ENCODE measurements around the gene MORF4L1.
"Not testable (repeated sequence)": the region's sequence is repeated elsewhere in the genome, so short reads cannot be mapped to it uniquely, and the experiment has no call there.

MORF4L1 gene

DNA sequence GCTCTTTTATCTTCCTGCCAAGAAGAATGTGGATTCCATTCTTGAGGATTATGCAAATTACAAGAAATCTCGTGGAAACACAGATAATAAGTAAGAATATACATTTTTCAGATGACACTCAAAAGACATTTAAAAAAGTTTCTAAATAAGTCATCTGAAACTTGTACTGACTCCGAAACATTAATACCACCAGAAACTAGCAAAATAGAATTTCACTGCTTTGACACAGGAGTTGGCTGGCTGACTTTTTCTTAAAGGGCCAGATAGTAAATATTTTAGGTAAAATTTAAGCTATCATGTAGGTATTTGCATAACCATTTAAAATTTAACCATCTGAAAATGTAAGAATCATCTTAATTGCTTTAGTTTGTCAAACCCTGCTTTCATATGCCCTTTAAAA, 20.8 kb downstream of the MORF4L1 start:
- in situ Hi-C loops (cut with MboI; ENCODE audit: low sequenced_read_pairs, unreplicated experiment): no loop called here
- DNase-seq (ENCODE audit: low spot score): no peak
- no peak for TF ChIP-seq CTCF (IDR thresholded peaks at IDR 0.05; ENCODE audit: borderline replicate concordance, control extremely low read depth, extremely low read depth, insufficient read depth, missing control alignments)

GRCh38 chr15:78895471-78895870, 22.8 kb downstream of the MORF4L1 start:
- TF ChIP-seq CTCF (IDR thresholded peaks at IDR 0.05; ENCODE audit: borderline replicate concordance, control extremely low read depth, extremely low read depth, insufficient read depth, missing control alignments): no peak
- in situ Hi-C loops (cut with MboI; ENCODE audit: low sequenced_read_pairs, unreplicated experiment): no loop called here
- DNase-seq (ENCODE audit: low spot score): no peak

DNA sequence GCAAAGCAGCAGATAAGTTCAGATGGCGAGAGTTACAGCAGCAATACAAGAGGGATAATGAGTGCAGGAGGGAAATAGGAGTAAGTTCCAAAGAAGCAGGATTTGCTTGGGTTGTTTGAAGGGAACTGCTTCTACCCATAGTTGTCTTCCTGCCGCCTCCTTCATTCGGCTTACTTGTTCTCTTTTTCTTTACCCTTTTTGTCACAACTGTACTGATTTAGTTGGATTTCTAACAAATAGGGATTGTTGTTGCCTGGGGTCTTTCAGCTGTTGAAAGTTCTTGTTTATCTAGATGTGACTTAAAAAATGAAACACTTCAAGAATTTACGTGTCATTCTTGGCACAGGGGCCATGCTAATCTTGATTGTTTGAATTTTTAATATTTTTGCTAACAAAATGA, 25.9 kb downstream of the MORF4L1 start:
- no peak for DNase-seq (ENCODE audit: low spot score)
- in situ Hi-C loops (cut with MboI; ENCODE audit: low sequenced_read_pairs, unreplicated experiment): no loop called here
- TF ChIP-seq CTCF (IDR thresholded peaks at IDR 0.05; ENCODE audit: borderline replicate concordance, control extremely low read depth, extremely low read depth, insufficient read depth, missing control alignments): no peak

DNA sequence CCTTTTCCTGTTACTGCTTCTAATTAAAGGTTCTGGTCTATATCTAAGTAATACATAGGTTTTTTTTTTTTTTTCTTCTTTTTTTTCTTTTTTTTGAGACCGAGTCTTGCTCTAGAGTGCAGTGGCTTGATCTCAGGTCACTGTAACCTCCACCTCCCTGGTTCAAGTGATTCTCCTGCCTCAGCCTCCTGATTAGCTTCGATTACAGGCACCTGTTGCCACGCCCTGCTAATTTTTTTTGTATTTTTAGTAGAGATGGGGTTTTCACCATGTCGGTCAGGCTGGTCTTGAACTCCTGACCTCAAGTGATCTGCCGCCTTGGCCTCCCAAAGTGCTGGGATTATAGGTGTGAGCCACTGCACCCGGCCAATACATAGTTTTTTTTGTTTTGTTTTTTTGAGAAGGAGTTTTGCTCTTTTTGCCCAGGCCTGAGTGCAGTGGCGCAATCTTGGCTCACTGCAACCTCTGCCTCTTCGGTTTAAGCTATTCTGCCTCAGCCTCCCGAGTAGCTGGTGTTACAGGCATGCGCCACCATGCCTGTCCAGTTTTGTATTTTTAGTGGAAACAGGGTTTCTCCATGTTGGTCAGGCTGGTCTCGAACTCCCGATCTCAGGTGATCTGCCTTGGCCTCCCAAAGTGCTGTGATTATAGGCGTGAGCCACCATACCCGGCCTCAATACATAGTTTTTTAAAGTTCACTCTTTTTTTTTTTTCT, 28.3 kb downstream of the MORF4L1 start:
- not testable (repeated sequence) for DNase-seq (ENCODE audit: low spot score)
- in situ Hi-C loops (cut with MboI; ENCODE audit: low sequenced_read_pairs, unreplicated experiment): loop anchor here (10.0 kb wide), 1 partner anchor 284 kb away; no protein-coding TSS in a partner anchor

DNA sequence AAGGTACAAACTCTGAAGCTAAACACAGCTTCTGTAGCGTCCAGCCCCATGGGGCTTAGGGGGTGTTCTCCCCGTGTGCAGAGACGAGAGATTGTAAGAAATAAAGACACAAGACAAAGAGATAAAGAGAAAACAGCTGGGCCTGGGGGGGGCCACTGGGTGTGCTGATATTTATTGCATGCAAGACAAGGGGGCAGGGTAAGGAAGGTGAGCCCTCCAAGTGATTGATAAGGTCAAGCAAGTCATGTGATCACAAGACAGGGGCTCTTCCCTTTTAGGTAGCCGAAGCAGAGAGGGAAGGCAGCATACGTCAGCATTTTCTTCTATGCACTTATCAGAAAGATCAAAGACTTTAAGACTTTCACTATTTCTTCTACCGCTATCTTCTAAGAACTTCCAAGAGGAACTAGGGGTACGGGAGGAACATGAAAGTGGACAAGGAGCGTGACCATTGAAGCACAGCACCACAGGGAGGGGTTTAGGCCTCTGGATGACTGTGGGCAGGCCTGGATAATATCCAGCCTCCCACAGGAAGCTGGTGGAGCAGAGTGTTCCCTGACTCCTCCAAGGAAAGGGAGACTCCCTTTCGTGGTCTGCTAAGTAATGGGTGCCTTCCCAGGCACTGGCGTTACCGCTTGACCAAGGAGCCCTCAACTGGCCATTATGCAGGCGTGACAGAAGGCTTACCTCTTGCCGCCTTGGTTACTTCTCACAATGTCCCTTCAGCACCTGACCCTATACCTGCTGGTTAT, 29.8 kb downstream of the MORF4L1 start:
- not testable (repeated sequence) for DNase-seq (ENCODE audit: low spot score)
- in situ Hi-C loops (cut with MboI; ENCODE audit: low sequenced_read_pairs, unreplicated experiment): loop anchor here (10.0 kb wide), 1 partner anchor 282 kb away; no protein-coding TSS in a partner anchor

DNA sequence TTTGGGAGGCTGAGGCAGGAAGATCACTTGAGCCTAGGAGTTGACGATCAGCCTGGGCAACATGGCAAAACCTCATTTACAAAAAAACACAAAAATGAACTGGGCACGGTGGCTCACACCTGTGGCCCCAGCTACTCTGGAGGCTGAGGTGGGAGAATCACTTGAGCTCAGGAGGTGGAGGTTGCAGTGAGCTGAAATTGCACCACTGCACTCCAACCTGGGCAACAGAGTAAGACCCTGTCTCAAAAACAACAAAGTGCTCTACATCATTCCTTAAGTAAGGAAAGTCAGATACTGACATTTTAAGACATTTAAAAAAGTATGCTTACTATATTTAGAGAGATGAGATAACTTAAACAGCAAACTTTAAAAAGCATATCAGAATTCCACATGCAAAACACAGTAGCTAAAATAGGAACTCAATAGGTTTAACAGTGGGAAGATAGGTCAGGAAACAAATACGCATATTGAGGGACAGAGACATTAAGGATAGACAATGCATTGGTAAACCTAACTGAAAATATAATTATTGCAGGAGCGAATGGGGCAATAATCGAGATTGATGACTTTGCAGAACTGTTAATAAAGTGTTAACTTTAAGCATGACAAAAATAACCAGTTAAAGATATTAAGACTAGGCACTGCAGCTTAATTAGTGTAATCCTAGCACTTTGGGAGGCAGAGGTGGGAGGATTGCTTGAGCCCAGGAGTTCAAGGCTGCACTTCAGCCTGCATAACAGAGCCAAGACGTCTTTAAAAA, 32.1 kb downstream of the MORF4L1 start:
- no peak for DNase-seq (ENCODE audit: low spot score)
- in situ Hi-C loops (cut with MboI; ENCODE audit: low sequenced_read_pairs, unreplicated experiment): loop anchor here (10.0 kb wide), 1 partner anchor 280 kb away; no protein-coding TSS in a partner anchor
- TF ChIP-seq CTCF (IDR thresholded peaks at IDR 0.05; ENCODE audit: borderline replicate concordance, control extremely low read depth, extremely low read depth, insufficient read depth, missing control alignments): no peak

DNA sequence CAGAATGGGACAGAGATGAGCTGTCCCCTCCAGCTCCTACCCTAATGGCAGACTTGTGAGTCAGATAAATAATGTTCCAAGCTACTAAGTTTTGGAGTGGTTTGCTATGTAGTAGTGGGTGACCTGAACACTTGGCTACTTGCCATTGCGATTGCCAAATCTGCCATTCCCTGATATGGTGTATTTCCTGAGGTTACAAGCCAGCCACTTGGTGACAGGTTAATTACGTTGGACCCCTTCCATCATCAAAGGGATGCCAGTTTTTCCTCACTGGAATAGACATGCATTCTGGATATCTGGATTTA, 33.6 kb downstream of the MORF4L1 start:
- in situ Hi-C loops (cut with MboI; ENCODE audit: low sequenced_read_pairs, unreplicated experiment): loop anchor here (10.0 kb wide), 1 partner anchor 279 kb away; no protein-coding TSS in a partner anchor
- no peak for DNase-seq (ENCODE audit: low spot score)
- no peak for TF ChIP-seq CTCF (IDR thresholded peaks at IDR 0.05; ENCODE audit: borderline replicate concordance, control extremely low read depth, extremely low read depth, insufficient read depth, missing control alignments)
